ENCODE results near the gene BZW1. TPM values are rescaled to one million over a fixed set of nuclear protein-coding genes. Genes with fewer than 3 reads are reported as not detected.

Gene BZW1
- total RNA-seq, 1 donor from 2014 or later = 214 TPM

DNA sequence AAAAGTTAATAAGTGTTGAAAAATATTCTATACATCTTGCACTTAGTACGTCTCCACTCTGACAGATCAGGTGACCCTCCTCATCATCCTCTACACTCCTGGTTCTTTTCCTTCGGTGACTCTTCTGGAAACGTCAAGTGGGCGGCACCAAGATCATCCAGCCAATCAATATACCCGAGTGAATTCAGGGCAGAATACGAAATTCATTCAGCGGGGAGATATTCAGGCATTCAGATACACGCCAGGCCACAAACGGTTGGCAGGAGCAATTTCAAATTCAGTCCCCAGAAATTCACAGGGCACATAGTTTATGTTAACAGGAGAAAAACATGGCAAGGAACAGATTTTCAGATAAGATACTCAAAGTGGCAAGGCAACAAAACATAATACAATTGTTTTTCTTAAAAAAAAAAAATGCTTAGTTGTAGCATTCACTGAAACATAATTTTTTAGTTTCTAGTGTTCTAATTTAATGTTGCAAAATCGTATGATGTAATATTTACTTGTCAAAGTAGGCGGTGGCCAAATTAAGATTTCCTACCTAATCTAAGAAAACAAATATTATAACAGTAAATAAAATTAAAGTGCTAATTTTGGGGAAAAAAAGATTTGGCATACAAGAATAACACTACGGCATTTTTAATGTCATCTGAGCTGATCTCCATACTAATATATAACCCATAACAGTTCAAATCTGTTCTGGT, 48.5 kb downstream of the BZW1 start:
- Mint-ChIP-seq H3K27ac (ENCODE audit: unreplicated experiment) (peak overlapping the region; percentile 42), H3K4me1 (ENCODE audit: unreplicated experiment) (peaks cover 40% of the 10 kb centered on the region), H3K9me3 (ENCODE audit: unreplicated experiment) (no peaks in the 10 kb centered on the region), H3K4me3 (ENCODE audit: unreplicated experiment) (peak overlapping the region; percentile 99), H3K27me3 (ENCODE audit: unreplicated experiment) (no peaks in the 10 kb centered on the region), H3K36me3 (ENCODE audit: unreplicated experiment) (peaks cover 42% of the 10 kb centered on the region)
- TF ChIP-seq, protein P1, sequence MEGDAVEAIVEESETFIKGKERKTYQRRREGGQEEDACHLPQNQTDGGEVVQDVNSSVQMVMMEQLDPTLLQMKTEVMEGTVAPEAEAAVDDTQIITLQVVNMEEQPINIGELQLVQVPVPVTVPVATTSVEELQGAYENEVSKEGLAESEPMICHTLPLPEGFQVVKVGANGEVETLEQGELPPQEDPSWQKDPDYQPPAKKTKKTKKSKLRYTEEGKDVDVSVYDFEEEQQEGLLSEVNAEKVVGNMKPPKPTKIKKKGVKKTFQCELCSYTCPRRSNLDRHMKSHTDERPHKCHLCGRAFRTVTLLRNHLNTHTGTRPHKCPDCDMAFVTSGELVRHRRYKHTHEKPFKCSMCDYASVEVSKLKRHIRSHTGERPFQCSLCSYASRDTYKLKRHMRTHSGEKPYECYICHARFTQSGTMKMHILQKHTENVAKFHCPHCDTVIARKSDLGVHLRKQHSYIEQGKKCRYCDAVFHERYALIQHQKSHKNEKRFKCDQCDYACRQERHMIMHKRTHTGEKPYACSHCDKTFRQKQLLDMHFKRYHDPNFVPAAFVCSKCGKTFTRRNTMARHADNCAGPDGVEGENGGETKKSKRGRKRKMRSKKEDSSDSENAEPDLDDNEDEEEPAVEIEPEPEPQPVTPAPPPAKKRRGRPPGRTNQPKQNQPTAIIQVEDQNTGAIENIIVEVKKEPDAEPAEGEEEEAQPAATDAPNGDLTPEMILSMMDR (IDR thresholded peaks at IDR 0.05) = no peak
- no peak for DNase-seq (ENCODE audit: extremely low spot score, unreplicated experiment)

DNA sequence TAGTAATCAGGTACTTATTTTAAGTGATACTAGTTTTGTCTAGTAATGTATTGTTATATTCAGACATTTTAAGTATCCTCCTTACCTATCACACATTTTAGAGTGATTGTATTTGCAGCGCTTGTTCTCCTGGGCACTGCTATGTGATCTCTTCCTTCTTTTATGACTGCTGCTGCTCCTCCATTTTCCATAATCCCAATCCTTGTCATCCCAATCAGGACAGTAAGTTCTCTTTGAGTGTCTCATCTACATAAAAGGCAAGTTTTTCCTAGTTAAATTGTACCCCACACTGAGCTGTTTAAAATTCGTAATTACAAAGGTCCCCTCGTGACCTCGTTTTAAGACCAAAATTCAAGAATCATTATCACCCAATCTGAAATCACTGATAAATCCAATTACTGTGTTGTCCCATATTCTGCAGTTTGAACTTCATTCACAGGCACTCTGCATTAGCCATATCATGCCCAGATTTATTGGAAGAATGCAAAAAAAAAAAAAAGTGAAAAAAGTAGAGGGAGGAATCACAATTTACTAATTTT, 50.0 kb downstream of the BZW1 start:
- Mint-ChIP-seq H3K4me3 (ENCODE audit: unreplicated experiment) (peak overlapping the region; percentile 99), H3K27ac (ENCODE audit: unreplicated experiment) (peak overlapping the region; percentile 99), H3K27me3 (ENCODE audit: unreplicated experiment) (no peaks in the 10 kb centered on the region), H3K36me3 (ENCODE audit: unreplicated experiment) (peaks cover 36% of the 10 kb centered on the region), H3K4me1 (ENCODE audit: unreplicated experiment) (peaks cover 40% of the 10 kb centered on the region), H3K9me3 (ENCODE audit: unreplicated experiment) (no peaks in the 10 kb centered on the region)
- TF ChIP-seq, protein P1 (IDR thresholded peaks at IDR 0.05) = no peak
- no peak for DNase-seq (ENCODE audit: extremely low spot score, unreplicated experiment)

DNA sequence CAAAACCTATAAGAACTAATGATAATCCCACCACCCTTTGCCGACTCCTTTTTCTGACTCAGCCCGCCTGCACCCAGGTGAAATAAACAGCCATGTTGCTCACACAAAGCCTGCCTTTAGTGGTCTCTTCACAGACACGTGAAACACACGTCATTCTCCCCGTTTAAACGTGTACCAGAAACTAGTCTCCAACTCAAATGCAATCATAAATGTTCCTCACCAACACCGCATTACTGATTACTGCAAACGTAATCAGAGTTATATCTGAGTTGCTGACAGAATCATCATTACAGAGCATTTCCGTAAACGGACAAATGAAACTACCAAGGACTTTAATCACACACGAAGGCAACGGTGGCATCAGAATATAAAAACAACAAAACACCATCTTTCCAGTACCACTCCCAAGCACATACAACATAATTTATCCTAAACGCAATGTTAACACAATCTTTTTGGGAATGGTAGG, 50.9 kb downstream of the BZW1 start:
- peak overlapping the region; percentile 99 for H3K4me3 Mint-ChIP-seq (ENCODE audit: unreplicated experiment)
- no peaks in the 10 kb centered on the region for H3K27me3 Mint-ChIP-seq (ENCODE audit: unreplicated experiment)
- peak overlapping the region; percentile 99 for H3K27ac Mint-ChIP-seq (ENCODE audit: unreplicated experiment)
- peaks cover 46% of the 10 kb centered on the region for H3K4me1 Mint-ChIP-seq (ENCODE audit: unreplicated experiment)
- H3K9me3 Mint-ChIP-seq (ENCODE audit: unreplicated experiment) = no peaks in the 10 kb centered on the region
- no peak for DNase-seq (ENCODE audit: extremely low spot score, unreplicated experiment)
- H3K36me3 Mint-ChIP-seq (ENCODE audit: unreplicated experiment) = peaks cover 29% of the 10 kb centered on the region
- TF ChIP-seq, protein P1 (IDR thresholded peaks at IDR 0.05) = no peak

DNA sequence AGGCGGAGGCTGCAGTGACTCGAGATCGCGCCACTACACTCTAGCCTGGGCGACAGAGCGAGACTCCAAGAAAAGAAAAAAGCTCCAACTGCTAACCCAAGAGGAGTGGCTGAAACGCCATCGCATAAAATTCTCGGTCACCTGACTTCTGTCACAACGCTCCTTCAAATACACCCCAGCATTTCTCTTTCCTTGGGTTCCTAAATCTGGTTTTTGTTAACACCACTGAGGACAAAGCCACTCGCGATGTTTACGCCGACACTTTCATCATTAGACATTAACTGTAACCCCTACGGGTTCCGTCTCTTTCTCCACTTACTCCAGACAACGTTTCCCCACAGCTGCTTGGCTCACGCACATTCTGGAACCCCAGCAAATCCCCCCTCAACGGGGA, 52.1 kb downstream of the BZW1 start:
- Mint-ChIP-seq H3K4me3 (ENCODE audit: unreplicated experiment) (peak overlapping the region; percentile 99), H3K27me3 (ENCODE audit: unreplicated experiment) (no peaks in the 10 kb centered on the region)
- no peak for DNase-seq (ENCODE audit: extremely low spot score, unreplicated experiment)

More for the DNA sequence above, 52.1 kb downstream of the BZW1 start:
- Mint-ChIP-seq H3K27ac (ENCODE audit: unreplicated experiment) (peak overlapping the region; percentile 99), H3K4me1 (ENCODE audit: unreplicated experiment) (peaks cover 38% of the 10 kb centered on the region), H3K36me3 (ENCODE audit: unreplicated experiment) (peaks cover 17% of the 10 kb centered on the region), H3K9me3 (ENCODE audit: unreplicated experiment) (no peaks in the 10 kb centered on the region)
- TF ChIP-seq, protein P1 (IDR thresholded peaks at IDR 0.05) = no peak

Measured in osteocyte (in vitro differentiated cells).